ENCODE measurements around the gene CASP8AP2. TPM values are rescaled to one million over a fixed set of nuclear protein-coding genes. Genes with fewer than 3 reads are reported as not detected.
A peak's percentile ranks its signal among the peaks of the same experiment; 100 is the strongest.
"Not testable (repeated sequence)": the region's sequence is repeated elsewhere in the genome, so short reads cannot be mapped to it uniquely, and the experiment has no call there.

The CASP8AP2 gene
- polyA plus RNA-seq, 3 donors, result 3.5 to 10.5 (median 7.4) TPM

GRCh38 chr6:89805814-89806371 is 23.8 kb upstream of the CASP8AP2 start:
- Mint-ChIP-seq H3K4me3 (no peak overlapping the region), H3K36me3 (peaks cover 15 to 19% of the 10 kb centered on the region in 2 donors), H3K4me1 (no peaks in the 10 kb centered on the region), H3K27ac (no peak overlapping the region), H3K27me3 (ENCODE audit: low read depth in 3 of 3) (no peaks in the 10 kb centered on the region), H3K9me3 (no peaks in the 10 kb centered on the region)
- no peak overlapping the region for H3K9ac ChIP-seq (ENCODE audit: insufficient read depth, low read length, poor library complexity, severe bottlenecking)
- no peak overlapping the region for H3K27ac ChIP-seq (ENCODE audit: low read depth in 1 of 2, low read length in 2 of 2)
- H3K36me3 ChIP-seq (replicated peaks in 1 of 2; ENCODE audit: control insufficient read depth in 1 of 2, insufficient read depth in 2 of 2, low read length in 2 of 2), result peaks cover 3 to 22% of the 10 kb centered on the region in 2 donors
- intact Hi-C loops (cut with micrococcal nuclease), result no loop called here
- no peaks in the 10 kb centered on the region for H4K20me1 ChIP-seq (ENCODE audit: insufficient read depth, low read length)
- no peak overlapping the region for H3K4me2 ChIP-seq (replicated peaks; ENCODE audit: extremely low read depth, low read length, poor library complexity, severe bottlenecking)
- H2AFZ ChIP-seq (ENCODE audit: insufficient read depth, low read depth, low read length, poor library complexity, severe bottlenecking), result no peak overlapping the region
- H3K9me3 ChIP-seq (replicated peaks in 1 of 2; ENCODE audit: control insufficient read depth in 1 of 2, insufficient read depth in 1 of 2, low read length in 2 of 2), result no peaks in the 10 kb centered on the region
- no peak for TF ChIP-seq CTCF (IDR thresholded peaks at IDR 0.05)
- DNase-seq, result no peak
- H3K79me2 ChIP-seq (ENCODE audit: insufficient read depth, low read length), result peaks cover 5% of the 10 kb centered on the region
- no peak overlapping the region for H3K4me3 ChIP-seq (replicated peaks in 1 of 3; ENCODE audit: low read depth in 2 of 3, low read length in 3 of 3)
- no peaks in the 10 kb centered on the region for H3K4me1 ChIP-seq (ENCODE audit: control insufficient read depth in 1 of 2, insufficient read depth in 2 of 2, low read length in 2 of 2)
- no CpG with 5 or more reads among the region's 6 CpGs for whole genome bisulfite sequencing (ENCODE audit: insufficient coverage)
- H3K27me3 ChIP-seq (ENCODE audit: control insufficient read depth in 2 of 2, insufficient read depth in 2 of 2, low read length in 2 of 2), result no peaks in the 10 kb centered on the region

DNA sequence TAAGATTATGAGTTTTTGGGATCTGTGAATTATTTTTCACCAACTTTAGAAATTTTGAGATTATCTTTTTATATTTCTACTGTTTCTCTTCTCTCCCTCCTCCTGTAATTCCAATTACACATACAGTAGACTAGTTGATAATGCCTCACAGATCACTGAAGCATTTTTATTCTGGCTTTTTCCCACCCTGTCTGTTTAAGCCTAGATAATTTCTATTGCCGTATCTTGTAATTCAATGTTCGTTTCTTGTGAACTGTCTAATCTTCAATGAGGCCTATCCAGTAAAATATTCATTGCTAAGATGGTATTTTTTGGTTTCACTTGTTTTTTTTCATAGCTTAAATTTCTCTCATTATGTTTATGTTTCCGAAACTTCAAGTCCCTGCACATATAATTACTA is 22.1 kb upstream of the CASP8AP2 start:
- Histone ChIP-seq H3K9me3 (replicated peaks in 1 of 2; ENCODE audit: control insufficient read depth in 1 of 2, insufficient read depth in 1 of 2, low read length in 2 of 2) (no peaks in the 10 kb centered on the region), H3K36me3 (replicated peaks in 1 of 2; ENCODE audit: control insufficient read depth in 1 of 2, insufficient read depth in 2 of 2, low read length in 2 of 2) (peaks cover 0 to 9% of the 10 kb centered on the region in 2 donors), H3K27ac (ENCODE audit: low read depth in 1 of 2, low read length in 2 of 2) (no peak overlapping the region), H2AFZ (ENCODE audit: insufficient read depth, low read depth, low read length, poor library complexity, severe bottlenecking) (no peak overlapping the region), H3K79me2 (ENCODE audit: insufficient read depth, low read length) (peaks cover 8% of the 10 kb centered on the region), H4K20me1 (ENCODE audit: insufficient read depth, low read length) (no peaks in the 10 kb centered on the region), H3K9ac (ENCODE audit: insufficient read depth, low read length, poor library complexity, severe bottlenecking) (no peak overlapping the region), H3K27me3 (ENCODE audit: control insufficient read depth in 2 of 2, insufficient read depth in 2 of 2, low read length in 2 of 2) (no peaks in the 10 kb centered on the region), H3K4me1 (ENCODE audit: control insufficient read depth in 1 of 2, insufficient read depth in 2 of 2, low read length in 2 of 2) (no peaks in the 10 kb centered on the region), H3K4me2 (replicated peaks; ENCODE audit: extremely low read depth, low read length, poor library complexity, severe bottlenecking) (no peak overlapping the region), H3K4me3 (replicated peaks in 1 of 3; ENCODE audit: low read depth in 2 of 3, low read length in 3 of 3) (no peak overlapping the region)
- Mint-ChIP-seq H3K9me3 (no peaks in the 10 kb centered on the region), H3K27me3 (ENCODE audit: low read depth in 3 of 3) (no peaks in the 10 kb centered on the region), H3K27ac (peak overlapping the region in 1 of 7 donors; percentile 28), H3K36me3 (peaks cover 4 to 11% of the 10 kb centered on the region in 2 donors), H3K4me1 (no peaks in the 10 kb centered on the region), H3K4me3 (no peak overlapping the region)
- no peak for TF ChIP-seq CTCF (IDR thresholded peaks at IDR 0.05)
- no CpG with 5 or more reads among the region's 3 CpGs for whole genome bisulfite sequencing (ENCODE audit: insufficient coverage)
- intact Hi-C loops (cut with micrococcal nuclease), result no loop called here
- DNase-seq, result no peak

GRCh38 chr6:89813422-89813821 is 16.3 kb upstream of the CASP8AP2 start:
- H3K9ac ChIP-seq (ENCODE audit: insufficient read depth, low read length, poor library complexity, severe bottlenecking); H3K27me3 Mint-ChIP-seq (ENCODE audit: low read depth in 3 of 3); H3K4me1 ChIP-seq (ENCODE audit: control insufficient read depth in 1 of 2, insufficient read depth in 2 of 2, low read length in 2 of 2); H4K20me1 ChIP-seq (ENCODE audit: insufficient read depth, low read length); H3K9me3 ChIP-seq (replicated peaks in 1 of 2; ENCODE audit: control insufficient read depth in 1 of 2, insufficient read depth in 1 of 2, low read length in 2 of 2); H3K27ac ChIP-seq (ENCODE audit: low read depth in 1 of 2, low read length in 2 of 2); H3K27me3 ChIP-seq (ENCODE audit: control insufficient read depth in 2 of 2, insufficient read depth in 2 of 2, low read length in 2 of 2); H3K4me3 Mint-ChIP-seq; H3K4me2 ChIP-seq (replicated peaks; ENCODE audit: extremely low read depth, low read length, poor library complexity, severe bottlenecking); H2AFZ ChIP-seq (ENCODE audit: insufficient read depth, low read depth, low read length, poor library complexity, severe bottlenecking); H3K9me3 Mint-ChIP-seq; H3K36me3 ChIP-seq (replicated peaks in 1 of 2; ENCODE audit: control insufficient read depth in 1 of 2, insufficient read depth in 2 of 2, low read length in 2 of 2); H3K4me3 ChIP-seq (replicated peaks in 1 of 3; ENCODE audit: low read depth in 2 of 3, low read length in 3 of 3); H3K36me3 Mint-ChIP-seq; DNase-seq; intact Hi-C loops (cut with micrococcal nuclease): not testable (repeated sequence)
- H3K4me1 Mint-ChIP-seq, result peaks cover 11% of the 10 kb centered on the region
- H3K79me2 ChIP-seq (ENCODE audit: insufficient read depth, low read length), result peaks cover 51% of the 10 kb centered on the region
- 100% methylated on average over 1 of the region's 3 CpGs for WGBS (ENCODE audit: insufficient coverage)
- peak overlapping the region in 1 of 7 donors; percentile 11 for H3K27ac Mint-ChIP-seq
